Stomach (tissue), 4 donors: ENCODE results near the gene VSTM2B.

ENCODE experiments used
- CTCF ChIP-seq, 7 experiments: fragments of 450-650 bp in 4 of 7; fragments of 200-600 bp in 3 of 7; sonication (generic) in 3 of 7; IDR thresholded peaks; one replicate each; pipeline ENCODE4 v1.5.1; 2016 to 2019; ENCODE audit warnings: antibody characterized with exemption in 7 of 7, control low read depth in 2 of 7, mild to moderate bottlenecking in 1 of 7
- POLR2A ChIP-seq, 4 donors: fragments of 450-650 bp; IDR thresholded peaks; one replicate each; pipeline ENCODE4 v1.6.1; 2016; ENCODE audit warnings: antibody characterized with exemption in 4 of 4, control low read depth in 2 of 4, mild to moderate bottlenecking in 1 of 4, moderate library complexity in 1 of 4
- POLR2AphosphoS5 ChIP-seq, 3 donors: sonication (generic); formaldehyde crosslinking; IDR thresholded peaks; one replicate each; pipeline ENCODE4 v1.6.1; 2016; ENCODE audit warnings: antibody characterized with exemption in 3 of 3

GRCh38 chr19:29477831-29478577 lies 47.8 kb upstream of the VSTM2B start:
- TF ChIP-seq CTCF (IDR thresholded peaks at IDR 0.05) (no peak), POLR2A (IDR thresholded peaks at IDR 0.05) (no peak), POLR2AphosphoS5 (IDR thresholded peaks at IDR 0.05) (no peak)
